HCT116 (cell line): ENCODE results near the gene BMF. TPM values are rescaled to one million over a fixed set of nuclear protein-coding genes. Genes with fewer than 3 reads are reported as not detected.

Source experiments
- ATAC-seq: fragments of 200-7000 bp; cut with Tn5 transposase; 2 replicates; pipeline ENCODE4 v1.9.1; 2020; ENCODE audit warnings: mild to moderate bottlenecking, moderate library complexity
- BruUV-seq: library from RNA; stranded (reverse); fragments of 400-500 nt; replicated peaks from 2 replicates; lab custom pipeline; 2021; lab: Mats Ljungman, UMichigan
- CTCF ChIA-PET: fragments of 300-600 bp; sonication (Branson Sonifier 250); formaldehyde crosslinking; loops from one replicate; lab custom pipeline; 2021; ENCODE audit warnings: antibody characterized with exemption; lab: Charles Lee
- POLR2A ChIA-PET: fragments of 300-600, 350-600 bp; sonication (Branson Sonifier 250); formaldehyde crosslinking; loops from one replicate; lab custom pipeline; 2021; ENCODE audit warnings: antibody characterized with exemption; lab: Charles Lee
- RAD21 ChIA-PET, 2 experiments: fragments of 300-600 bp; sonication (Branson Sonifier 250); formaldehyde crosslinking; loops; one replicate each; lab custom pipeline; 2023; ENCODE audit warnings: low total read pairs in 2 of 2; ENCODE audit not compliant: uncharacterized antibody in 2 of 2, unreplicated experiment in 2 of 2, low non-redundant PET in 1 of 2; lab: Charles Lee
- DNase-seq: peaks from one replicate; pipeline ENCODE4 v3.0.0-alpha.2; 2010; ENCODE audit warnings: low read depth, low spot score
- H2AFZ ChIP-seq: fragments of 200-600 bp; shearing (Covaris generic), sonication (generic); 2 replicates; pipeline ENCODE4 v1.6.1; 2017; ENCODE audit warnings: low read depth, mixed run types, mixed read lengths, antibody characterized with exemption, low read length; ENCODE audit not compliant: poor library complexity, severe bottlenecking
- H3K27ac ChIP-seq: 2 replicates; pipeline ENCODE4 v1.5.1; 2012; ENCODE audit warnings: low read depth, low read length
- H3K27me3 ChIP-seq: fragments of 200-600 bp; sonication (generic); 2 replicates; pipeline ENCODE4 v1.6.1; 2016; ENCODE audit warnings: mixed run types, low read length, mixed read lengths; ENCODE audit not compliant: insufficient read depth
- H3K36me3 ChIP-seq, 2 experiments: fragments of 200-500 bp in 1 of 2; fragments of 200-600 bp in 1 of 2; sonication (Bioruptor generic) in 1 of 2; sonication (generic) in 1 of 2; 2 replicates each; pipeline versions ENCODE4 v1.5.1 to v1.6.1; 2014 to 2016; ENCODE audit warnings: low read length in 2 of 2, inconsistent platforms in 1 of 2, mixed read lengths in 1 of 2, mixed run types in 1 of 2; ENCODE audit not compliant: insufficient read depth in 2 of 2, control insufficient read depth in 1 of 2
- H3K4me1 ChIP-seq, 2 experiments: fragments of 200-600 bp in 1 of 2; sonication (generic) in 1 of 2; 2 replicates each; pipeline versions ENCODE4 v1.5.1 to v1.6.1; 2012 to 2017; ENCODE audit warnings: low read length in 2 of 2, inconsistent platforms in 1 of 2, mild to moderate bottlenecking in 1 of 2, mixed read lengths in 1 of 2, mixed run types in 1 of 2, moderate library complexity in 1 of 2; ENCODE audit not compliant: insufficient read depth in 2 of 2, control insufficient read depth in 1 of 2
- H3K4me2 ChIP-seq: fragments of 200-600 bp; sonication (generic); 2 replicates; pipeline ENCODE4 v1.6.1; 2017; ENCODE audit warnings: mixed run types, low read length, mixed read lengths
- H3K4me3 ChIP-seq, 2 experiments: fragments of 200-600 bp in 1 of 2; sonication (generic) in 1 of 2; replicated peaks in 1 of 2; 2 replicates each; pipeline ENCODE4 v1.5.1; 2011 to 2016; ENCODE audit warnings: low read length in 2 of 2, control low read depth in 1 of 2, low read depth in 1 of 2, mild to moderate bottlenecking in 1 of 2, mixed read lengths in 1 of 2, mixed run types in 1 of 2
- H3K79me2 ChIP-seq: fragments of 200-600 bp; sonication (generic); 2 replicates; pipeline ENCODE4 v1.6.1; 2017; ENCODE audit warnings: mild to moderate bottlenecking, mixed run types, low read length, moderate library complexity, mixed read lengths; ENCODE audit not compliant: insufficient read depth
- H3K9ac ChIP-seq: fragments of 200-600 bp; sonication (generic); 2 replicates; pipeline ENCODE4 v1.6.1; 2016; ENCODE audit warnings: low read length, mixed read lengths
- H3K9me2 ChIP-seq: fragments of 200-600 bp; sonication (generic), shearing (Covaris generic); 2 replicates; pipeline ENCODE4 v1.6.1; 2017; ENCODE audit warnings: mixed run types, mild to moderate bottlenecking, moderate library complexity; ENCODE audit not compliant: insufficient read depth
- H3K9me3 ChIP-seq, 2 experiments: fragments of 200-500 bp in 1 of 2; fragments of 200-600 bp in 1 of 2; sonication (Bioruptor generic) in 1 of 2; sonication (generic) in 1 of 2; 2 replicates each; pipeline ENCODE4 v1.6.1; 2014 to 2017; ENCODE audit warnings: low read length in 2 of 2, mixed read lengths in 2 of 2, inconsistent platforms in 1 of 2, low read depth in 1 of 2, mild to moderate bottlenecking in 1 of 2, mixed run types in 1 of 2, moderate library complexity in 1 of 2; ENCODE audit not compliant: control insufficient read depth in 1 of 2, insufficient read depth in 1 of 2
- H4K20me1 ChIP-seq: fragments of 200-600 bp; sonication (generic), shearing (Covaris generic); 2 replicates; pipeline ENCODE4 v1.6.1; 2017; ENCODE audit warnings: mixed run types, mild to moderate bottlenecking, moderate library complexity; ENCODE audit not compliant: insufficient read depth
- CBX3 ChIP-seq: IDR thresholded peaks from 2 replicates; pipeline ENCODE4 v1.6.1; 2012; ENCODE audit warnings: low read depth
- EGR1 ChIP-seq: IDR thresholded peaks from 2 replicates; pipeline ENCODE4 v1.6.1; 2012; ENCODE audit warnings: low read depth
- ELF1 ChIP-seq: IDR thresholded peaks from 2 replicates; pipeline ENCODE4 v1.6.1; 2012; ENCODE audit warnings: low read depth, borderline replicate concordance
- EZH2phosphoT487 ChIP-seq: fragments of 200-600 bp; IDR thresholded peaks from 2 replicates; pipeline ENCODE4 v1.6.1; 2018; ENCODE audit warnings: antibody characterized with exemption, borderline replicate concordance
- JUND ChIP-seq: IDR thresholded peaks from 2 replicates; pipeline ENCODE4 v1.6.1; 2012
- POLR2AphosphoS5 ChIP-seq: IDR thresholded peaks from 2 replicates; pipeline ENCODE4 v1.6.1; 2011; ENCODE audit warnings: mild to moderate bottlenecking, low read depth, low read length, moderate library complexity
- SIN3A ChIP-seq: IDR thresholded peaks from 2 replicates; pipeline ENCODE4 v1.6.1; 2012; ENCODE audit warnings: low read depth
- SP1 ChIP-seq: IDR thresholded peaks from 2 replicates; pipeline ENCODE4 v1.6.1; 2012; ENCODE audit warnings: low read depth
- SRF ChIP-seq: IDR thresholded peaks from 2 replicates; pipeline ENCODE4 v1.6.1; 2012; ENCODE audit warnings: low read depth
- TCF7L2 ChIP-seq: IDR thresholded peaks from 2 replicates; pipeline ENCODE4 v1.7.0; 2011; ENCODE audit warnings: borderline replicate concordance, inconsistent platforms; ENCODE audit not compliant: insufficient read depth, insufficient read length; ENCODE audit errors: extremely low read depth
- YY1 ChIP-seq: IDR thresholded peaks from 2 replicates; pipeline ENCODE4 v1.6.1; 2011; ENCODE audit warnings: low read length, low read depth, moderate library complexity, mild to moderate bottlenecking; ENCODE audit not compliant: insufficient replicate concordance; ENCODE audit errors: extremely low read depth
- ZFX ChIP-seq: fragments of 450-650 bp; IDR thresholded peaks from 2 replicates; pipeline ENCODE4 v1.6.1; 2017
- ZNF274 ChIP-seq: fragments of 200-500 bp; sonication (Bioruptor generic); IDR thresholded peaks from 2 replicates; pipeline ENCODE4 v1.6.1; 2014; ENCODE audit warnings: mild to moderate bottlenecking, low read depth, low read length, inconsistent platforms
- intact Hi-C: fragments of 100-400 bp; cut with micrococcal nuclease; formaldehyde crosslinking; loops from 2 replicates; pipeline ENCODE4 v1.10.0; 2022
- total RNA-seq: library from RNA; stranded (reverse); gene quantifications from one replicate; pipeline ENCODE4 v1.2.1, GENCODE V29; 2021; ENCODE audit not compliant: unreplicated experiment
- TF ChIP-seq, protein P1 (sequence below): IDR thresholded peaks from 2 replicates; pipeline ENCODE4 v1.6.1; 2012; ENCODE audit warnings: low read depth
- TF ChIP-seq, protein P2 (sequence below): IDR thresholded peaks from 2 replicates; pipeline ENCODE4 v1.6.1; 2012
- TF ChIP-seq, protein P3 (sequence below): IDR thresholded peaks from 2 replicates; pipeline ENCODE4 v1.6.1; 2012

Gene BMF
- total RNA-seq, 1 experiment from 2014 or later, result 1.0 TPM

DNA sequence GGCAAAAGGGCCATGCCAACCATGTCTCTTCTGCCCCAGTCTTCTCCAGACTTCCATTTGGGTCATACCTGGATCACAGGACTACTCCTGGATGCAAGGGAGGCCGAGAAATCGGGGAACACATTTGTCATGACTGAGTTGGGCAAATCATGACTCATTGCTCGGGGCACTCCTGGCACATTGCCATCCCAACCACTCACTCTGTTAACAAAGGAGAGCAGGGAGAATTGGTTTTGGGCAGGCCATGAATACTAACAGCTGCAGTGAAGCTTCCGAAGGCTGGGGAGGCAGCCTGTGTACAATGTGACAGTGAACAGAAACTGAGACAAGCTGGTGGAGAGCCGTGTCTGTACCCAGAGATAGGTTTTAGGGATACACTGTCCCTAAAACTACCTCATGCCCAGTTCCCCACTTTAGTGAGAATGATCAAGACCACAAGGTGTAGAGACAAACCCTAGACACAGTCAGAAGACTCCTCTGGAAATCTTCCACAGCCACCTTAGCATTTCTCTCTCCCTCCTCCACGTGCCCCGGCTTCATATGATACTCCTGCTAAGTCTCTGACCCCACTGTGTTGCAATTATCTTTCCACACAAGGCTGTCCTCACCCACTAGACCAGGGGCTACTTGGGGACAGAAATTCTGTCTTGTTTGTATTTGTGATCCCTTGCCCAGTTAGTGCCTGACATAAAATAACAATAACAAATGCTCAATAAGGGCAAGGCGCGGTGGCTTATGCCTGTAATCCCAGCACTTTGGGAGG is 41.7 kb upstream of the BMF start (continued):
- peak; percentile 54; the same call in 1 of the 2 replicates for TF ChIP-seq CBX3
- no peak for TF ChIP-seq EGR1
- no peak for TF ChIP-seq ELF1
- no peak for TF ChIP-seq ZFX
- TF ChIP-seq, all 23 proteins: peak for 6

DNA sequence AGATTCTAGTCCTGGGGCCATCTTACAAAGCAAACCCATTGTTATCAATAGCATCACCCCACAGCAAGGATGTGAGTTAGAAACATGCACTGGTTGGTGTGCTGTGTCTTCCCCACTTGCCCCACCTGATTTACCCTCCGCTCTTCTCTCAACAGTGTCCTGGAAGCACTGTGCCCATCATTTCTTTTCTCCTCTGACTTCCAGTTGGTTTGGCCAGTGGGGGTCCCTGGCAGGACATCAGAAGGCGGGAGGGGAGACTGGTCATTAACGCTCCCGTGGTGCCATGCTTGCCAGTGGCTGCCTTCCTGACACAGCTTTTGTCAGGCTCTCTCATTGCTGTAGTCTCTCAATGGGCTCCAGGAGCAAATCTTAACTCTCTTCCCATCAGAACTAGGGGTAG is 40.7 kb upstream of the BMF start:
- TF ChIP-seq SRF (no peak), POLR2AphosphoS5 (no peak), SIN3A (no peak), ZNF274 (no peak), ZFX (no peak), CBX3 (no peak), YY1 (no peak), SP1 (no peak), JUND (no peak), ELF1 (no peak), EGR1 (no peak), TCF7L2 (no peak), EZH2phosphoT487 (no peak)
- TF ChIP-seq, protein P1, sequence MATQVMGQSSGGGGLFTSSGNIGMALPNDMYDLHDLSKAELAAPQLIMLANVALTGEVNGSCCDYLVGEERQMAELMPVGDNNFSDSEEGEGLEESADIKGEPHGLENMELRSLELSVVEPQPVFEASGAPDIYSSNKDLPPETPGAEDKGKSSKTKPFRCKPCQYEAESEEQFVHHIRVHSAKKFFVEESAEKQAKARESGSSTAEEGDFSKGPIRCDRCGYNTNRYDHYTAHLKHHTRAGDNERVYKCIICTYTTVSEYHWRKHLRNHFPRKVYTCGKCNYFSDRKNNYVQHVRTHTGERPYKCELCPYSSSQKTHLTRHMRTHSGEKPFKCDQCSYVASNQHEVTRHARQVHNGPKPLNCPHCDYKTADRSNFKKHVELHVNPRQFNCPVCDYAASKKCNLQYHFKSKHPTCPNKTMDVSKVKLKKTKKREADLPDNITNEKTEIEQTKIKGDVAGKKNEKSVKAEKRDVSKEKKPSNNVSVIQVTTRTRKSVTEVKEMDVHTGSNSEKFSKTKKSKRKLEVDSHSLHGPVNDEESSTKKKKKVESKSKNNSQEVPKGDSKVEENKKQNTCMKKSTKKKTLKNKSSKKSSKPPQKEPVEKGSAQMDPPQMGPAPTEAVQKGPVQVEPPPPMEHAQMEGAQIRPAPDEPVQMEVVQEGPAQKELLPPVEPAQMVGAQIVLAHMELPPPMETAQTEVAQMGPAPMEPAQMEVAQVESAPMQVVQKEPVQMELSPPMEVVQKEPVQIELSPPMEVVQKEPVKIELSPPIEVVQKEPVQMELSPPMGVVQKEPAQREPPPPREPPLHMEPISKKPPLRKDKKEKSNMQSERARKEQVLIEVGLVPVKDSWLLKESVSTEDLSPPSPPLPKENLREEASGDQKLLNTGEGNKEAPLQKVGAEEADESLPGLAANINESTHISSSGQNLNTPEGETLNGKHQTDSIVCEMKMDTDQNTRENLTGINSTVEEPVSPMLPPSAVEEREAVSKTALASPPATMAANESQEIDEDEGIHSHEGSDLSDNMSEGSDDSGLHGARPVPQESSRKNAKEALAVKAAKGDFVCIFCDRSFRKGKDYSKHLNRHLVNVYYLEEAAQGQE, result no peak
- TF ChIP-seq, protein P2, sequence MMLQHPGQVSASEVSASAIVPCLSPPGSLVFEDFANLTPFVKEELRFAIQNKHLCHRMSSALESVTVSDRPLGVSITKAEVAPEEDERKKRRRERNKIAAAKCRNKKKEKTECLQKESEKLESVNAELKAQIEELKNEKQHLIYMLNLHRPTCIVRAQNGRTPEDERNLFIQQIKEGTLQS, result no peak
- TF ChIP-seq, protein P3, sequence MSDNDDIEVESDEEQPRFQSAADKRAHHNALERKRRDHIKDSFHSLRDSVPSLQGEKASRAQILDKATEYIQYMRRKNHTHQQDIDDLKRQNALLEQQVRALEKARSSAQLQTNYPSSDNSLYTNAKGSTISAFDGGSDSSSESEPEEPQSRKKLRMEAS, result no peak
- ChIA-PET POLR2A (no interaction called here), RAD21 (no interaction called here), CTCF (no interaction called here)
- ATAC-seq, result no peak
- no TSS peak for BruUV-seq
- no peaks in the 10 kb centered on the region for H3K36me3 ChIP-seq
- no peak overlapping the region for H3K4me3 ChIP-seq
- no peak for DNase-seq
- no peaks in the 10 kb centered on the region for H3K9me3 ChIP-seq
- H3K27me3 ChIP-seq, result no peaks in the 10 kb centered on the region
- H3K9ac ChIP-seq, result no peak overlapping the region
- no peaks in the 10 kb centered on the region for H4K20me1 ChIP-seq
- H2AFZ ChIP-seq, result no peak overlapping the region
- intact Hi-C loops, result no loop called here
- H3K4me2 ChIP-seq, result no peak overlapping the region
- peaks cover 20 to 32% of the 10 kb centered on the region in 2 experiments for H3K4me1 ChIP-seq
- no peaks in the 10 kb centered on the region for H3K79me2 ChIP-seq
- no peak overlapping the region for H3K27ac ChIP-seq
- H3K9me2 ChIP-seq, result no peaks in the 10 kb centered on the region
